ENCODE data around the gene SPINT3. TPM values are rescaled to one million over a fixed set of nuclear protein-coding genes. Genes with fewer than 3 reads are reported as not detected.

The SPINT3 gene
- total and polyA plus RNA-seq, 2 of the 8 experiments (the other 6 are each of a cell fraction or from before 2014, with no cell fraction given) = not detected

DNA sequence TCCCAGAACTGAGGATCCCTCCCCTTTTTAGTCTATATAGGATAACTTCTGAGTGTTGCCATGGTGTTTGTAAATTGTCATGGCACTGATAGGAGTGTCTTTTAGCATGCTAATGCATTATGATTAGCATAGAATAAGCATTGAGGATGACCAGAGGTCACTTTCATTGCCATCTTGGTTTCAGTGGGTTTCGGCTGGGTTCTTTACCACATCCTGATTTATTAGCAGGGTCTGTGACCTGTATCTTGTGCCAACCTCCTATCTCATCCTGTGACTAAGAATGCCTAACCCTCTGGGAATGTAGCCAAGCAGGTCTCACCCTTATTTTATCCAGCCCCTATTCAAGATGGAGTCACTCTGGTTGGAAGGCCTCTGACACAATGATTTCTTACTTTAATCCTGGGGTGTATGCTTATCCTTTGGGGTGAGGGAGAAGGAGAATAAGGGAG is 26.3 kb downstream of the SPINT3 start:
- H2AK5ac ChIP-seq (ENCODE audit: low read depth, low read length) = no peak overlapping the region
- WGBS, 2 experiments (ENCODE audit: extremely low coverage in 1 of 2, insufficient coverage in 1 of 2, insufficient read length in 1 of 2, insufficient replicate concordance in 2 of 2, low coverage in 1 of 2, low lambda C conversion rate in 2 of 2, missing lambda C conversion rate in 1 of 2) = 85% methylated on average over 1 of the region's 1 CpG; no CpG with 5 or more reads in 1 of the 2 experiments
- H3K4me1 ChIP-seq (replicated peaks in 1 of 4; ENCODE audit: control insufficient read depth in 3 of 4, insufficient read depth in 4 of 4, low read length in 3 of 4) = peaks cover 0 to 11% (median 0%) of the 10 kb centered on the region in 4 experiments; a peak in 2 of 7 replicates
- no peak overlapping the region for H3K18ac ChIP-seq (ENCODE audit: extremely low read depth, low read length)
- H3K9ac ChIP-seq (replicated peaks in 1 of 4; ENCODE audit: extremely low read depth in 1 of 4, low read depth in 3 of 4, low read length in 3 of 4) = no peak overlapping the region
- no peaks in the 10 kb centered on the region for H4K20me1 ChIP-seq (replicated peaks in 1 of 2; ENCODE audit: control insufficient read depth in 1 of 2, insufficient read depth in 2 of 2, low read length in 2 of 2)
- H2AFZ ChIP-seq (ENCODE audit: low read length) = no peak overlapping the region
- H3K27ac ChIP-seq (ENCODE audit: low read depth, low read length) = no peak overlapping the region
- no peak overlapping the region for H3K56ac ChIP-seq (replicated peaks; ENCODE audit: insufficient read length, low read depth, low read length)
- H3K27me3 ChIP-seq (replicated peaks in 1 of 4; ENCODE audit: control insufficient read depth in 3 of 4, extremely low read depth in 1 of 4, insufficient read depth in 3 of 4, low read length in 3 of 4) = no peaks in the 10 kb centered on the region
- no peaks in the 10 kb centered on the region for H3K36me3 ChIP-seq (ENCODE audit: control insufficient read depth in 2 of 4, insufficient read depth in 4 of 4, low read length in 3 of 4)
- FAIRE-seq (no peak), DNase-seq (ENCODE audit: low read depth in 1 of 2, low spot score in 2 of 2) (no peak)
- H3K4ac ChIP-seq (replicated peaks; ENCODE audit: insufficient read length, low read depth, low read length) = no peak overlapping the region
- TF ChIP-seq ASH2L (IDR thresholded peaks at IDR 0.05; ENCODE audit: low read length) = no peak
- TF ChIP-seq NRF1 (IDR thresholded peaks at IDR 0.05; ENCODE audit: low read depth, low read length) = no peak
- TF ChIP-seq SIN3A (conservative IDR thresholded peaks at IDR 0.05 in 1 of 2, IDR thresholded peaks at IDR 0.05 in 1 of 2; ENCODE audit: low read depth in 1 of 2, low read length in 2 of 2) = no peak
- H2BK120ac ChIP-seq (replicated peaks; ENCODE audit: low read depth, low read length) = no peak overlapping the region
- H3K23me2 ChIP-seq (ENCODE audit: low read depth, low read length) = peaks cover 2% of the 10 kb centered on the region; the same call in 1 of the 2 replicates
- no peaks in the 10 kb centered on the region for H3K9me3 ChIP-seq (ENCODE audit: insufficient read depth in 2 of 2, low read depth in 1 of 2, low read length in 1 of 2)
- no peak overlapping the region for H3K4me2 ChIP-seq (ENCODE audit: insufficient read depth in 1 of 2, low read depth in 2 of 2, low read length in 2 of 2)
- H2BK5ac ChIP-seq (ENCODE audit: low read depth, low read length) = no peak overlapping the region
- H3K4me3 ChIP-seq (ENCODE audit: extremely low read depth in 1 of 4, insufficient read depth in 2 of 4, low read depth in 3 of 4, low read length in 4 of 4) = no peak overlapping the region
- H2BK20ac ChIP-seq (ENCODE audit: low read length) = no peak overlapping the region
- no peaks in the 10 kb centered on the region for H3K79me2 ChIP-seq (ENCODE audit: control insufficient read depth in 1 of 2, insufficient read depth in 2 of 2, low read length in 2 of 2)
- no peak overlapping the region for H4K91ac ChIP-seq (replicated peaks; ENCODE audit: insufficient read length, low read length)
- POLR2A ChIA-PET (ENCODE audit: partially characterized antibody) = interaction anchor here (1.1 kb wide), 1 partner anchor 12 kb away, joined by 3 read pairs; no protein-coding TSS in a partner anchor
- no peak overlapping the region for H2BK15ac ChIP-seq (ENCODE audit: low read length)
- no peak overlapping the region for H2BK12ac ChIP-seq (ENCODE audit: low read depth, low read length)
- no peak overlapping the region for H4K5ac ChIP-seq (ENCODE audit: insufficient read length, low read depth, low read length)
- H4K8ac ChIP-seq (ENCODE audit: extremely low read depth, insufficient read depth, low read length) = no peak overlapping the region
- CTCF ChIA-PET (ENCODE audit: partially characterized antibody) = interaction anchor here (1.0 to 2.0 kb wide), 6 partner anchors 18 to 282 kb away, joined by 3 to 13 read pairs (median 6); no protein-coding TSS in a partner anchor
- H3K14ac ChIP-seq (ENCODE audit: insufficient read length) = no peak overlapping the region
- H3K23ac ChIP-seq (ENCODE audit: insufficient read length) = no peak overlapping the region
- no peaks in the 10 kb centered on the region for H3K79me1 ChIP-seq (ENCODE audit: low read depth, low read length)
